T-helper 2 cell treated with Interferon-gamma antibody and Interleukin-4, amounts not matched to agents 5 μg/mL and 100 μg/mL, for 36 hours (primary cell): ENCODE measurements around the gene EEF1G.
A peak's percentile ranks its signal among the peaks of the same experiment; 100 is the strongest.

Experiments used
- DNase-seq: peaks from one replicate; pipeline ENCODE4 v3.0.0; 2021; ENCODE audit warnings: low spot score
- H3K27ac Mint-ChIP-seq: one replicate; pipeline ENCODE4 v1.8.0; 2021; ENCODE audit warnings: mild to moderate bottlenecking, mixed read lengths
- H3K27me3 Mint-ChIP-seq: one replicate; pipeline ENCODE4 v1.8.0; 2021; ENCODE audit warnings: low read depth, mixed read lengths
- H3K36me3 Mint-ChIP-seq: one replicate; pipeline ENCODE4 v1.8.0; 2021; ENCODE audit warnings: low read depth, mixed read lengths
- H3K4me1 Mint-ChIP-seq: one replicate; pipeline ENCODE4 v1.8.0; 2021; ENCODE audit warnings: low read depth, mixed read lengths
- H3K4me3 Mint-ChIP-seq: one replicate; pipeline ENCODE4 v1.8.0; 2022; ENCODE audit warnings: mild to moderate bottlenecking, moderate library complexity, mixed read lengths
- H3K9me3 Mint-ChIP-seq: one replicate; pipeline ENCODE4 v1.8.0; 2021; ENCODE audit warnings: mixed read lengths

EEF1G gene

GRCh38 chr11:62548545-62549335, 25.0 kb downstream of the EEF1G start:
- Mint-ChIP-seq H3K9me3 (no peaks in the 10 kb centered on the region), H3K27ac (no peak overlapping the region), H3K4me1 (peaks cover 50% of the 10 kb centered on the region), H3K4me3 (no peak overlapping the region), H3K36me3 (peaks cover 6% of the 10 kb centered on the region), H3K27me3 (peaks cover 6% of the 10 kb centered on the region)
- no peak for DNase-seq

- no peaks in the 10 kb centered on the region for H3K9me3 Mint-ChIP-seq
- H3K4me3 Mint-ChIP-seq, result peak overlapping the region; percentile 81
- H3K27me3 Mint-ChIP-seq, result peaks cover 6% of the 10 kb centered on the region
- peaks cover 51% of the 10 kb centered on the region for H3K4me1 Mint-ChIP-seq
- peak overlapping the region; percentile 72 for H3K27ac Mint-ChIP-seq
- H3K36me3 Mint-ChIP-seq, result peaks cover 8% of the 10 kb centered on the region
- DNase-seq, result no peak
Observed at GRCh38 chr11:62547691-62548281, 25.9 kb downstream of the EEF1G start.

- Mint-ChIP-seq H3K9me3 (no peaks in the 10 kb centered on the region), H3K27ac (peak overlapping the region; percentile 75), H3K27me3 (peaks cover 6% of the 10 kb centered on the region), H3K4me3 (peak overlapping the region; percentile 81), H3K4me1 (peaks cover 52% of the 10 kb centered on the region), H3K36me3 (peaks cover 9% of the 10 kb centered on the region)
- no peak for DNase-seq
Observed at GRCh38 chr11:62546929-62547625, 26.6 kb downstream of the EEF1G start.

- H3K36me3 Mint-ChIP-seq, result peaks cover 15% of the 10 kb centered on the region
- H3K27me3 Mint-ChIP-seq, result peaks cover 6% of the 10 kb centered on the region
Observed at GRCh38 chr11:62546244-62546928, 27.3 kb downstream of the EEF1G start, which contains the start of gene AHNAK. Gene AHNAK, minus strand, starts transcription at chr11:62546806. Its CDS starts 10,708 bp downstream, at chr11:62536098.

GRCh38 chr11:62545437-62546243, 28.1 kb downstream of the EEF1G start:
- Mint-ChIP-seq H3K27ac (peak overlapping the region; percentile 92), H3K4me1 (peaks cover 53% of the 10 kb centered on the region), H3K27me3 (peaks cover 6% of the 10 kb centered on the region), H3K4me3 (peak overlapping the region; percentile 96), H3K36me3 (peaks cover 19% of the 10 kb centered on the region), H3K9me3 (no peaks in the 10 kb centered on the region)
- DNase-seq, result peak; percentile 76

More at GRCh38 chr11:62546244-62546928, 27.3 kb downstream of the EEF1G start, which contains the start of gene AHNAK:
- Mint-ChIP-seq H3K9me3 (no peaks in the 10 kb centered on the region), H3K27ac (peak within 1 kb of the TSS; percentile 92), H3K4me3 (peak within 1 kb of the TSS; percentile 96), H3K4me1 (peaks cover 52% of the 10 kb centered on the region)
- DNase-seq, result peak; percentile 83

GRCh38 chr11:62544581-62545436, 28.9 kb downstream of the EEF1G start:
- Mint-ChIP-seq H3K36me3 (peaks cover 19% of the 10 kb centered on the region), H3K4me1 (peaks cover 50% of the 10 kb centered on the region), H3K4me3 (peak overlapping the region; percentile 96), H3K27ac (peak overlapping the region; percentile 84), H3K27me3 (peaks cover 6% of the 10 kb centered on the region), H3K9me3 (no peaks in the 10 kb centered on the region)
- DNase-seq, result peak; percentile 39

- Mint-ChIP-seq H3K4me3 (peak overlapping the region; percentile 96), H3K27me3 (peaks cover 6% of the 10 kb centered on the region), H3K36me3 (peaks cover 19% of the 10 kb centered on the region), H3K9me3 (no peaks in the 10 kb centered on the region), H3K27ac (peak overlapping the region; percentile 84), H3K4me1 (peaks cover 52% of the 10 kb centered on the region)
- DNase-seq, result no peak
Observed at GRCh38 chr11:62543680-62544444, 29.8 kb downstream of the EEF1G start.

GRCh38 chr11:62542750-62543567, 30.7 kb downstream of the EEF1G start:
- peaks cover 57% of the 10 kb centered on the region for H3K4me1 Mint-ChIP-seq
- H3K36me3 Mint-ChIP-seq, result peaks cover 21% of the 10 kb centered on the region
- DNase-seq, result peak; percentile 69
- peak overlapping the region; percentile 96 for H3K4me3 Mint-ChIP-seq
- H3K9me3 Mint-ChIP-seq, result no peaks in the 10 kb centered on the region
- H3K27me3 Mint-ChIP-seq, result peaks cover 6% of the 10 kb centered on the region
- peak overlapping the region; percentile 82 for H3K27ac Mint-ChIP-seq

- DNase-seq, result no peak
- Mint-ChIP-seq H3K36me3 (peaks cover 21% of the 10 kb centered on the region), H3K9me3 (no peaks in the 10 kb centered on the region), H3K27ac (peak overlapping the region; percentile 82), H3K4me3 (peak overlapping the region; percentile 96), H3K4me1 (peaks cover 51% of the 10 kb centered on the region), H3K27me3 (no peaks in the 10 kb centered on the region)
Observed at GRCh38 chr11:62542111-62542745, 31.5 kb downstream of the EEF1G start.

GRCh38 chr11:62540804-62541701, 32.6 kb downstream of the EEF1G start:
- peaks cover 51% of the 10 kb centered on the region for H3K4me1 Mint-ChIP-seq
- peak overlapping the region; percentile 96 for H3K4me3 Mint-ChIP-seq
- peaks cover 25% of the 10 kb centered on the region for H3K36me3 Mint-ChIP-seq
- peak overlapping the region; percentile 82 for H3K27ac Mint-ChIP-seq
- no peaks in the 10 kb centered on the region for H3K27me3 Mint-ChIP-seq
- no peaks in the 10 kb centered on the region for H3K9me3 Mint-ChIP-seq
- DNase-seq, result peak; percentile 17
